Activated naive CD8-positive, alpha-beta T cell treated with anti-CD3 and anti-CD28 coated beads for 36 hours (primary cell): ENCODE measurements around the gene CAD. TPM values are rescaled to one million over a fixed set of nuclear protein-coding genes. Genes with fewer than 3 reads are reported as not detected.

Experiments
- DNase-seq: peaks from one replicate; pipeline ENCODE4 v3.0.0; 2021
- H3K27ac Mint-ChIP-seq: one replicate; pipeline ENCODE4 v1.8.0; 2022; ENCODE audit warnings: mild to moderate bottlenecking, moderate library complexity, mixed read lengths
- H3K27me3 Mint-ChIP-seq: one replicate; pipeline ENCODE4 v1.8.0; 2022; ENCODE audit warnings: mild to moderate bottlenecking, mixed read lengths
- H3K36me3 Mint-ChIP-seq: one replicate; pipeline ENCODE4 v1.8.0; 2021; ENCODE audit warnings: mild to moderate bottlenecking, mixed read lengths
- H3K4me1 Mint-ChIP-seq: one replicate; pipeline ENCODE4 v1.8.0; 2021; ENCODE audit warnings: mixed read lengths
- H3K4me3 Mint-ChIP-seq: one replicate; pipeline ENCODE4 v1.8.0; 2022; ENCODE audit warnings: mild to moderate bottlenecking, moderate library complexity, mixed read lengths
- H3K9me3 Mint-ChIP-seq: one replicate; pipeline ENCODE4 v1.8.0; 2022; ENCODE audit warnings: mixed read lengths
- total RNA-seq, 2 experiments: library from RNA; stranded (reverse); gene quantifications; one replicate each; pipeline ENCODE4 v1.2.3, GENCODE V29; 2021

CAD gene
- total RNA-seq, 2 experiments from 2014 or later: 134 TPM

- H3K27me3 Mint-ChIP-seq: no peaks in the 10 kb centered on the region
- H3K9me3 Mint-ChIP-seq: no peaks in the 10 kb centered on the region
- H3K4me3 Mint-ChIP-seq: no peak overlapping the region
- H3K4me1 Mint-ChIP-seq: no peaks in the 10 kb centered on the region
- H3K27ac Mint-ChIP-seq: no peak overlapping the region
- H3K36me3 Mint-ChIP-seq: peaks cover 29% of the 10 kb centered on the region
- no peak for DNase-seq
Observed at GRCh38 chr2:27233341-27233740, 16.2 kb downstream of the CAD start.

DNA sequence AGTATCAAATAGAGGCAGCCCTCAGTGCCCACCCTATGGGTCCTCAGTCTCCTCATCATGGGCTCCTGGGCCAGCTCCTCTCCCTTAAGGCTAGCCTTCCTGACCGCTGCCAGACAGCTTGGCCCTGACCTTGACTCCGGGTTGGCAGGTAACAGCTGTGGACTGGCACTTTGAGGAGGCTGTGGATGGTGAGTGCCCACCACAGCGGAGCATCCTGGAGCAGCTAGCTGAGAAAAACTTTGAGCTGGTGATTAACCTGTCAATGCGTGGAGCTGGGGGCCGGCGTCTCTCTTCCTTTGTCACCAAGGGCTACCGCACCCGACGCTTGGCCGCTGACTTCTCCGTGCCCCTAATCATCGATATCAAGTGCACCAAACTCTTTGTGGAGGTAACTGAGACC, 19.0 kb downstream of the CAD start:
- no peaks in the 10 kb centered on the region for H3K27me3 Mint-ChIP-seq
- H3K36me3 Mint-ChIP-seq: peaks cover 45% of the 10 kb centered on the region
- H3K27ac Mint-ChIP-seq: no peak overlapping the region
- no peak for DNase-seq
- no peak overlapping the region for H3K4me3 Mint-ChIP-seq
- no peaks in the 10 kb centered on the region for H3K4me1 Mint-ChIP-seq
- H3K9me3 Mint-ChIP-seq: no peaks in the 10 kb centered on the region

DNA sequence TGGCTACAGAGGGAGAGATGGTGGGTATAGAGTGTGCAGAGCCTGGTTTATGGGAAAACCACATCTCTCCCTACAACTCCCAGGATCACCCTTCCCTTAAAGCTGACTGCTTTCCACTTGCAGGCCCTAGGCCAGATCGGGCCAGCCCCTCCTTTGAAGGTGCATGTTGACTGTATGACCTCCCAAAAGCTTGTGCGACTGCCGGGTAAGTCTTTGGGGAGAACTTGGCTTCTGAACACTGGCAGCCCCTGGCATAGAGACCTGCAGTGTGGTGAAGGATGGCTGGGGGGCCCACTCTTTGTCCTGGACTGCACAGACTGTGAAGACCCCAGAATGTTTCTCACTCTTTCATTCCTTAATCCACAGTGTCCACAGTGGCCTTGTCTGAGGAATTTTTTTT, 19.5 kb downstream of the CAD start:
- H3K27ac Mint-ChIP-seq: no peak overlapping the region
- H3K36me3 Mint-ChIP-seq: peaks cover 42% of the 10 kb centered on the region
- H3K4me3 Mint-ChIP-seq: no peak overlapping the region
- DNase-seq: no peak
- no peaks in the 10 kb centered on the region for H3K4me1 Mint-ChIP-seq
- no peaks in the 10 kb centered on the region for H3K27me3 Mint-ChIP-seq
- H3K9me3 Mint-ChIP-seq: no peaks in the 10 kb centered on the region

- Mint-ChIP-seq H3K27ac (no peak overlapping the region), H3K9me3 (no peaks in the 10 kb centered on the region), H3K36me3 (peaks cover 42% of the 10 kb centered on the region), H3K4me1 (no peaks in the 10 kb centered on the region), H3K27me3 (no peaks in the 10 kb centered on the region), H3K4me3 (no peak overlapping the region)
- DNase-seq: no peak
Observed at GRCh38 chr2:27237341-27237945, 20.3 kb downstream of the CAD start.

- peaks cover 32% of the 10 kb centered on the region for H3K36me3 Mint-ChIP-seq
- no peaks in the 10 kb centered on the region for H3K27me3 Mint-ChIP-seq
- no peak for DNase-seq
- no peaks in the 10 kb centered on the region for H3K9me3 Mint-ChIP-seq
- H3K4me1 Mint-ChIP-seq: no peaks in the 10 kb centered on the region
- H3K27ac Mint-ChIP-seq: no peak overlapping the region
- H3K4me3 Mint-ChIP-seq: no peak overlapping the region
Observed at GRCh38 chr2:27238976-27239375, 21.8 kb downstream of the CAD start.

- Mint-ChIP-seq H3K4me1 (no peaks in the 10 kb centered on the region), H3K9me3 (no peaks in the 10 kb centered on the region), H3K4me3 (no peak overlapping the region), H3K27me3 (no peaks in the 10 kb centered on the region), H3K27ac (no peak overlapping the region), H3K36me3 (peaks cover 27% of the 10 kb centered on the region)
- no peak for DNase-seq
Observed at GRCh38 chr2:27240406-27240805, 23.2 kb downstream of the CAD start.

DNA sequence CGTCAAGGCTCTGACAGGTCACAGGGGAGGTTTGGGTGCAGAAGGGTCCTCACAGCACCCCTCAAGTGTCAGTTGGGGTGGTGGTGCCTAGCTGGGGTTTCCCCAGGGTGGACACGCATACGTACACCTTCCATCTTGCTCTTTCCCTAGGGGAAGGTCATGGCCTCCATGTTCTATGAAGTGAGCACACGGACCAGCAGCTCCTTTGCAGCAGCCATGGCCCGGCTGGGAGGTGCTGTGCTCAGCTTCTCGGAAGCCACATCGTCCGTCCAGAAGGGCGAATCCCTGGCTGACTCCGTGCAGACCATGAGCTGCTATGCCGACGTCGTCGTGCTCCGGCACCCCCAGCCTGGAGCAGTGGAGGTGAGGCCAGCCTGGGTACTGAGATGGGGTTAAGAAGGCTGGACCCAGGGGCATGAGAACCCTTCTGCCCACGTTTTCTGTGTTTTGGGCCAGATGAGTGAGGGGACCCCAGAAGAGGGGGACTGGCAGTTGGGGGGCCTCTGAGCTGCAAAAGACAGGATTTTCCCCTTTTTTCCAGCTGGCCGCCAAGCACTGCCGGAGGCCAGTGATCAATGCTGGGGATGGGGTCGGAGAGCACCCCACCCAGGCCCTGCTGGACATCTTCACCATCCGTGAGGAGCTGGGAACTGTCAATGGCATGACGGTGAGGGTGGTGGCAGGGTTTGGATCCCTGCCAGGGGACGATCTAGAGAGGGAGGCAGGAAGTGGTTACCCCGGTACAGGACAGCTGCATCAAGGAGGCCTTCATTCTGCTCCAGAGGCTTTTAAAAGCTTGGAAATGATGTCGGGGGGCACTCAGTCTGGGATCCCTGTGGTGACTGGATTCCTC, 24.8 kb downstream of the CAD start:
- no peak for DNase-seq
- peaks cover 27% of the 10 kb centered on the region for H3K36me3 Mint-ChIP-seq
- no peaks in the 10 kb centered on the region for H3K27me3 Mint-ChIP-seq
- H3K4me3 Mint-ChIP-seq: no peak overlapping the region
- no peak overlapping the region for H3K27ac Mint-ChIP-seq
- H3K4me1 Mint-ChIP-seq: no peaks in the 10 kb centered on the region
- no peaks in the 10 kb centered on the region for H3K9me3 Mint-ChIP-seq

DNA sequence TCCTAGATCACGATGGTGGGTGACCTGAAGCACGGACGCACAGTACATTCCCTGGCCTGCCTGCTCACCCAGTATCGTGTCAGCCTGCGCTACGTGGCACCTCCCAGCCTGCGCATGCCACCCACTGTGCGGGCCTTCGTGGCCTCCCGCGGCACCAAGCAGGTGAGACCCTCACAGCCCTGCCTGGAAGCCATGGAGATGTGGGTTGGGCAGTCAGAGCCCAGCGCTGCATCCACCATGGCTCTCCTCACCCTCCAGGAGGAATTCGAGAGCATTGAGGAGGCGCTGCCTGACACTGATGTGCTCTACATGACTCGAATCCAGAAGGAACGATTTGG, 25.4 kb downstream of the CAD start:
- no peak for DNase-seq
- H3K27ac Mint-ChIP-seq: no peak overlapping the region
- H3K4me1 Mint-ChIP-seq: no peaks in the 10 kb centered on the region
- no peak overlapping the region for H3K4me3 Mint-ChIP-seq
- peaks cover 22% of the 10 kb centered on the region for H3K36me3 Mint-ChIP-seq
- no peaks in the 10 kb centered on the region for H3K9me3 Mint-ChIP-seq
- H3K27me3 Mint-ChIP-seq: no peaks in the 10 kb centered on the region

DNA sequence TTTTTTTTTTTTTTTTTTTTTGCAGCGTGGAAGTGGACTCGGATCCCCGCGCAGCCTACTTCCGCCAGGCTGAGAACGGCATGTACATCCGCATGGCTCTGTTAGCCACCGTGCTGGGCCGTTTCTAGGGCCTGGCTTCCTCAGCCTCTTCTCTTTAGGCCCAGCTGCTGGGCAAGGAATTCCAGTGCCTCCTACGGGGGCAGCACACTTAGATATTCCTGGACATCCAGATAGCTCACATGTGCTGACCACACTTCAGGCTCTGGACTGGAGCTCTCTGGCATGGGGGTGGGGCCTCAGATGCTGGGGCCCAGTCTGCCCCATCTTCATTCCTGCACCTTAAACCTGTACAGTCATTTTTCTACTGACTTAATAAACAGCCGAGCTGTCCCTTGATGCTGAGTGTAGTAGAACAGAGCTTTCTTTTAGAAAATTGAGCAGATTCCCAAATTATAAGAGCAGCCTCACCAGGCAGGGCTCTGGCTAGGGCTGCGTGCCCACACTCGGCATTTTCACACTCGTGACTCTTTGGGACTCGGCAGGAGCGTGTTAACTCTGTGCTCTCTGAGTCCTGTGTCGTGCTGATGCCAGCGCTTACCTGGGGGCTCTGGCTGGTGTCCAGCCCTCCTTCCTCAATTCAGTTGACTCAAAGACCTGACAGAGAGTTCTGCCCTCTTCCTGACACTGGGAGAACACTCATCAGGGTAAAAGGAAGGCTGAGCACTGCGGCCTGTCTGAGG, 26.4 kb downstream of the CAD start:
- no peak for DNase-seq
- Mint-ChIP-seq H3K36me3 (peaks cover 15% of the 10 kb centered on the region), H3K9me3 (no peaks in the 10 kb centered on the region), H3K27ac (no peak overlapping the region), H3K4me1 (no peaks in the 10 kb centered on the region), H3K4me3 (no peak overlapping the region), H3K27me3 (no peaks in the 10 kb centered on the region)

DNA sequence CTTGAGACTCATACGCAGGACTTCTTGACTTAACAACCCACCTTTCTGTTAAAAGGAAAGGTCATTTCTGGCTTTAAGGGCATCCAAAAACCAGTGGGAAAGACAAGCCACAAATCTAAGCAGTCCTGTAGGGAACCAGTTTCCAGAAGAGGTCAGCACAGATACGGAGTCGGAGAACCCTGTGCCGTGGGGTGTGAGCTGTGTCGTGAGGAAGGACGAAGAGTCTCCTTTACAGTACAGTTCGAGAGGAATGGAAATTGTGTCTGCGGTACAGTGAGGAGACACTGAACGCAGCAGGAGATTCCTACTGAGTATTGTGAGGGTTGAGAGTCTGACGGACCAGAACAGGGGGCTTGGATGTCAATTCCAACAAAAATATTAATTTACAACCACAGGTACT, 27.9 kb downstream of the CAD start:
- Mint-ChIP-seq H3K36me3 (peaks cover 9% of the 10 kb centered on the region), H3K4me3 (no peak overlapping the region), H3K9me3 (no peaks in the 10 kb centered on the region), H3K4me1 (no peaks in the 10 kb centered on the region), H3K27ac (no peak overlapping the region), H3K27me3 (no peaks in the 10 kb centered on the region)
- no peak for DNase-seq

GRCh38 chr2:27245626-27246025, 28.5 kb downstream of the CAD start:
- Mint-ChIP-seq H3K9me3 (no peaks in the 10 kb centered on the region), H3K4me3 (no peak overlapping the region), H3K27me3 (no peaks in the 10 kb centered on the region), H3K4me1 (peaks cover 2% of the 10 kb centered on the region), H3K27ac (no peak overlapping the region), H3K36me3 (peaks cover 4% of the 10 kb centered on the region)
- DNase-seq: no peak

GRCh38 chr2:27247893-27248292, 30.7 kb downstream of the CAD start:
- Mint-ChIP-seq H3K36me3 (no peaks in the 10 kb centered on the region), H3K27me3 (no peaks in the 10 kb centered on the region), H3K27ac (no peak overlapping the region), H3K4me3 (no peak overlapping the region), H3K4me1 (peaks cover 2% of the 10 kb centered on the region), H3K9me3 (no peaks in the 10 kb centered on the region)
- no peak for DNase-seq

- Mint-ChIP-seq H3K4me1 (peaks cover 2% of the 10 kb centered on the region), H3K36me3 (no peaks in the 10 kb centered on the region), H3K27me3 (peaks cover 2% of the 10 kb centered on the region), H3K27ac (no peak overlapping the region), H3K9me3 (no peaks in the 10 kb centered on the region), H3K4me3 (no peak overlapping the region)
- no peak for DNase-seq
Observed at GRCh38 chr2:27249159-27249890, 32.2 kb downstream of the CAD start.

GRCh38 chr2:27249891-27250651, 32.9 kb downstream of the CAD start:
- peaks cover 2% of the 10 kb centered on the region for H3K4me1 Mint-ChIP-seq
- no peak overlapping the region for H3K4me3 Mint-ChIP-seq
- no peaks in the 10 kb centered on the region for H3K36me3 Mint-ChIP-seq
- peak; percentile 73 for DNase-seq
- H3K9me3 Mint-ChIP-seq: no peaks in the 10 kb centered on the region
- no peak overlapping the region for H3K27ac Mint-ChIP-seq
- H3K27me3 Mint-ChIP-seq: peaks cover 10% of the 10 kb centered on the region
